NCI-H1930 (cell line): Measurements from ENCODE around the gene LMNA.

Source experiments
- DNase-seq, 2 experiments: peaks; one replicate each; lab custom pipeline; 2025; lab: John Stamatoyannopoulos, UW

Gene LMNA

DNA sequence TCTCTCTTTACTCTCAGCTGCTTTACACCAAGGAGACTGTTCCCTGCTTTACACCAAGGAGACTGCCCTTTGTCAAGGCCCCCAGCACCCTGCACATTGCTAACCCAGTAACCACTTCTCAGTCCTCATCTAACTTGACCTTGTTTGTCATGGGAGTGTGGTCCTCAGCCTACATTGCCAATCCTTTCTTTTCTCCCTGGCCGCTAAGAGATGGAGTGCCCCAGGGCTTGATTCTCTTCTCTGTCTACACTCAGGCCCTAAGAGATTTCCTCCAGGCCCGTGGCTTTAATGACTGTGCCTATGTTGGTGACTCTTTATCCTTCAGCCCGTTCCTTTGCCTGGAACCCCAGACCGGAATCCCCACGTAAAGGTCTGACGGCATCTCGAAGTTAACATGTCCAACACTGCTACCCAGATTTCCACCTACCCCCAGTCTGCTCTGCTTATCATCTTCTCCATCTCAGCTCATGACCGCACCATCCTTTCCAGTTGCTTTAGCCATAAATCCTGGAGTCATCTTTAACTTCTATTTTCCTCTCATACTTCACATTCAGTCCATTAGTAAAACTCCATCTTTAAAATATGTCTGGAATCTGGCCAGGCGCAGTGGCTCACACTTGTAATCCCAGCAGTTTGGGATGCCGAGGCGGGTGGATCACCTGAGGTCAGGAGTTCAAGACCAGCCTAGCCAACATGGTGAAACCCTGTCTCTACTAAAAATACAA is 29.4 kb downstream of the LMNA start:
- DNase-seq: no peak

DNA sequence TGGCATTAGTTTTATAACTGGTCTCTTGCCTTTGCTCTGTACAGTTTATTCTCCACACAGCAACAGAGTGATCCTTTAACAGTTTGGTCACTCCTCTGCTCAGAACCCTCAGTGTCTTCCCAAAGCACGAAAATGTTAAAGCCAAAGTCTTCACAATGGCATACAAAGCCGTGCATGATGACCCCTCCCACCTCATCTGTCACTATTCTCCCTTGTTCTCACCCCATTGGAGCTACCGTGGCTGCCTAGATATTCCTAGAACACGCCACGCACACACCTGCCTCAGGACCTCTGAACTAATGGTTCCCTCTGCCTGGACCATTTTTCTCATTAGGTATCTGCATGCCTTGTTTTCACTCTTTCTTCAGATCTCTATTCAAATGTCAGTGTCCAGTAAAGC is 30.2 kb downstream of the LMNA start:
- no peak for DNase-seq

DNA sequence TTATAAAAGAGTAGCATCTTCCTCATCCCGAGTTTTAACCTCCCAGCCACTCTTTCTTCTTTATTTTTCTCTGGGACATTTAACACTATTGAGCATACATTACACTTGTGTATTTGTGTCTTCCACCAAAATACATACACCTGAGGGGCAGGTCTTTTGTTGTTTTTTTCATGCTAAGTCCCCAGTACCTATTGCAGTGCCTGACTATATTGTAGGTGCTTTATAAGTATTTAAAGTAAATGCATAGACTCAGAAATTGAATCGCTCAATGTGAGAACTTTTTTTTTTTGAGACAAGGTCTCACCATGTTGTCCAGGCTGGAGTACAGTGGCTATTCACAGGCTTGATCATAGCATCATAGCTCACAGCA is 31.1 kb downstream of the LMNA start:
- no peak for DNase-seq

DNA sequence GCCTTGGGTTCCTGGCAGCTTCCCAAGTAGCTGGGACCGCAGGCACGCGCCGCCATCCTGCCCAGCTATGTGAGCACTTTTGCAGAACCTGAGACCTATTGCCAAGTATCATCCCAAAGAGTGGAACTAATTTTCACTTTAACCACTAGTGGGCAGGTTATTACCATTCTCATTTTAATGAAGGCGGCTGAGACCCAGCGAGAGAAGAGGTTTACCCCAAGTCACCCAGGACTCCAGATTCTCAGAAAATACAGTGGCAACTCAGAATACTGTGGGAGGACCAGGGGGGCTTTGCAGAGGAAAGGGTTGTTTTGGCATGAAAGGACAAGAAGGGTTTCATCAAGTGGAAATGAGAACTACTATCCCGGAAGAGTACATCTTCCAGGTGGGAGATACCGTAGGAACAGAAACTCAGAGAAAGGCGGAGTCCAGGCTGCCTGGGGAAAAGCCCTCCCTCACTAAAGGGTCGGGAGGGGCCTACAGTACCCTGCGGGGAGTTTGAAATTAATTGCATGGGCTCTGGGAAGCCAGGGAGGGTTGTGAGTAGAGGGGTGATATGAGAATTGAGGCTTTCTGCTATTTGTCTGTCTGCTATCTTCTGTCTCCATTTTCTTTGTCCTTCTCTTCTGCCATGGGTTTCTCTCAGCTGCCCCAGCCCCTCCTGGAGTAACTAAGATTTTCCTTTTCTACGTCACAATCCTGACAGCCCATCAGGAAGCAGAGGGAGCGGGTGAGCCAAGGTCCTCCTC is 31.7 kb downstream of the LMNA start:
- DNase-seq: peak; percentile 31 to 34

DNA sequence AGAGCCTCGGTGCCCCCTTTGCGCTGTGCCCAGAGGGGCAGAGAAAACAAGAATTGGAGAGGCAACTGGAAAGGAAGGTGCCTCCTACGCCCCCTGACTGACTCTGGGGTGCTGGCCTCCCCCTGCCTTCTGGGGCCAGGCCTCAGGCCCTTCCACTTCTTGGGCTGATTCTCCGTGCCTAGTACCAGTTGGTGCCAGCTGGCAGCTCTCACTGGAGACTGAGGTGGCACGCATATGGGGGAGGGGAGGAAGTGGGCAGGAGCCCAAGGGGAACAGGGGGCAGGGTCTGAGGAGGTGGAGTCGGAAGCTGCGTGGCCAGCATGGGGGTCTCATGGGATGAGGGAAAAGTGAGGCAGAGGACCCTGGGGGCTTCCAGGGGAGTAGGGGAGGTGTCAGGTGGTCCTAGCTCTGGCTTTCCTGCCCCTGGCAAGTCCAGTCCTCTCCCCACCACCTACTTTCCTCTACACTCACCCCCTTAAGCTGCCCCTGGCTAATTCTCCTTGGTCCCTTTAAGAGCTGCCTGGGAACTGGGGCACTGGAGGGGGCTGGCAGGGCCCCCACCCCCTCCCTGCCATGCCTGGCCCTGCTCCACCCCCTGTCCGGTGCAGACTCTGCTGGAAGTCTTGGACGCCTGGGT is 32.4 kb downstream of the LMNA start:
- DNase-seq: no peak

DNA sequence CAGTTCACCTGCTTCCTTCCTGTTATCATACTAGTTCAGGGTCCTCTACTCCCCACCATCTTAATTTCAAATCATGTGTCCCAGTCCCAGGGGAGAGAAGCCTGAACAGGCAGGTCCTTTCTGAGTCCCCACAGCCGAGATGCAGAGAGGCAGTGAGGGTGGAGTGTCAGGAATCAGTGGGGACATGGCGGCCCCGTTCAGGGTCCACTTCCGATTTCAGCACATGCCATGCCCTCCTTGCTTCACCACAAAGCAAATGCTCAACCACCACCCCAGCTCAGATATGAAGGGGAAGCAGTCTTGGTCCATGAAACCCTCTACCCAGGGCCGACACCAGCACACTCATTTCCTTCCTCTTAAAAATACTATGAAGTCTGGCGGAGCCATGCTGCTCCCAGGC is 33.7 kb downstream of the LMNA start:
- no peak for DNase-seq

DNA sequence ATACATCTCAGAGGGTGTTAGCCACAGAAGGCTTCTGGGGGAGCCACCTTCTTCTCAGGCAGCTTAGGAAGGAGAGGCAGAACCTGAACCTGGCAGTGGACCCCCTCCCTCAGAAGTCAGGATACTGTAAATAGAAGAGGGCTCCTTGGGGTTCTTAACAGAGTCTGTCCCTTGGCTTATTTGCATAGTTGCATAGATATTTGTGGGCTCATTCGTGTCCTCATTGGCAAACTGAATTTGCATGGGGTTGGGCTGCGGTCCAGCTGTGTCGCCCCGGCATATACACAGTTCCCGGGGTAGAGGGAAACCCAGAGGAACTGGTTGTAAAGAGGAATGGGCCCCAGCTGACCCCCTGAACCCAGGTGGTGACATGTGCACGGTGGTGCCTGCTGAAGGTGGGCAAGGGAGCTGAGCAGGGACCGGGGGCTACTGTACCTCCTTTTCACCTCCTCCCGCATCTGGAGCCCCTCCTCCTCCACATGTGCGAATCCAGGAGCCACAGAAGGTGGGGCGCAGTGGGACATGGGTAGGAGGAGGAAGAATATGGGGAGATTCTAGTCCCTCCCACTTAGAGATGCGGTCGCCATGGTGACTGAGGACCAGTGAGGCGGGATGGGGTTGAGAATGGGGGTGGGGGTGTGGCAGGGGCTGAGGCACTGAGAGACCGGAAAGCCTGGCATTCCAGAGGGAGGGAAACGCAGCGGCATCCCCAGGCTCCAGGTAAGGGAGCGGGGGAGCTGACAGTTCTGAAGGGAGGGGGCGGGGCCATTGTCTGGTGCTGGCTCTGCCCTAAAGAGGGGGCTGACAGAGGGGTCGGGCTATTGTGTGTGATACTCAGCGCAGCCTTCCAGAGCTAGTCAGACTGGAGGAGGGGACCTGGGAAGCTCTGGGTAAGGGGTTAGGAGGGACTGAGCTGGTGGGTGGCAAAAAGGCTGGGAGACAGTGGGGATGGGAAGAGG is 35.1 kb downstream of the LMNA start:
- DNase-seq: no peak

DNA sequence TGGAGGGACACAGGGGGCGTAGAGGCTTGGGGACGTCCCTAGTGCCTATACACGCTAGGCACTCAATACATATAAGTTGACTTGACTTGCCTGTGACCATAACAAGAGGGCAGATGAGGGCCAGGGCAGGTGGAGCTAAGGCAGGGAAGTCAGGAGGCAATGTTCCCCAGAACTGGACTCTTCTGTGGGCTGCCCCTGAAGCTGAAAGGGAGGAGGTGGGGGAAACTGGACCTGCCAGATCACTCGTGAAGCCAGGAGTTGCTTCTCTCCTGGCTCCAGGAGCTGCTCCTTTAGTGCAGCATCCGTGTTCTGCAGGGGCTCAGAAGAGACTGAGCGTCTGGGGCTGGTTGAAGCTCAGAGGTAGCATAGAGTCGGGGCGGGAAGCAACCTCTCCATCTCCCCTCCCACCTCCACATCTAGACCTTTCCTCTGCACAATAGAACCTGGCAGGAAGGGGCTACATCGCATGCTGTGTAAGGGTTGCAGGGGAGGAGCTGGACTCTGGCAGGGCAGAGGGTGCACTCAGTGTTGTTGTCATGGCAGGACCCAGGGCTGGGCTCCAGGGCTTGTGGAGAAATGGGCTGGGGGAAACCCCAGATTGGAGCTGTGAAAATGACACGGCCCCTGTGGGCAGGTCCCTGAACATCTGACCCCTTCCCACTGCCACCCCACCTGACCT is 36.0 kb downstream of the LMNA start:
- no peak for DNase-seq

DNA sequence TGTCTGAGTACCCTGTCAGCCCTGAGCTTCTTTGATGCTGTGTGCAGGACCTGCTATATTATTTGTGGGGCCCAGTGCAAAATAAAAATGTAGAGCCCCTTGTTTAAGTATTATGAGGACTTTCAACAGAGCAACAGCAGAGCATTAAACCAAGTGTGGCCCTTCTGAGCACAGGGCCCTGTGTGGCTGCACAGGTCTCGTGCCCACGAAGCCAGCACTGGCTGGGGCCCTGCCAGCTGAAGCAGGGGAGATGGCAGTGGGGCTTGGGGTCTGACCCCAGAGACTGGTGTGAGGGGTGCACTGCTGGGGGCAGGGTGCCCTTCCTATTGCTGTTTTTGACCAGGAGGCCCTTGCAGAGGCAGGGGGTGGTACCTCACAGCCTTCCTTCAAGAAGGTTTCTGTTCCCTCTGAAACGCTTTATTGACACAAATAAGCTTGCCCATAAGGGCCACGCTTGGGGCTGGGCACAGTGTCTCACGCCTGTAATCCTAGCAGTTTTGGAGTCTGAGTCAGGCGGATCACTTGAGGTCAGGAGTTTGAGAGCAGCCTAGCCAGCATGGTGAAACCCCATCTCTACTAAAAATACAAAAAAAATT is 36.7 kb downstream of the LMNA start:
- no peak for DNase-seq

DNA sequence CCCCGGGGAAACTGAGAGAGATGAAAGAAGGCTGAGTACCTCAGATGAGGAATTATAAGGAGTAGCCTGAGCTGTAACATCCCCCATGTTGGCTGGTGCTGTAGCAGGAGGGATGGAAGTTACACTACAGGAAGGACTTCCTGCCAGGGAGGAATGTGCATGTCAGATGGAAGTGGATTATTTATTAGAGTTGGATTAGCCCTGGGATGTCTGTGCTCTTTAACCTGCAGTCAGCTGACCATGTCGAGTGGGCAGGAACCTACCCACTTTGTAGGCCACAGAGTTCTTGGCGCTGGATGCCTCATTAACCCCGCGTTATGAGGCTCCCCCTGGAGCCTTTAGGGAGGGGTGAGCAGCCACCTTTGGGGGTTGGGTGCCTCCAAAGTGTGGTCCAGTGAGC is 38.1 kb downstream of the LMNA start:
- no peak for DNase-seq

DNA sequence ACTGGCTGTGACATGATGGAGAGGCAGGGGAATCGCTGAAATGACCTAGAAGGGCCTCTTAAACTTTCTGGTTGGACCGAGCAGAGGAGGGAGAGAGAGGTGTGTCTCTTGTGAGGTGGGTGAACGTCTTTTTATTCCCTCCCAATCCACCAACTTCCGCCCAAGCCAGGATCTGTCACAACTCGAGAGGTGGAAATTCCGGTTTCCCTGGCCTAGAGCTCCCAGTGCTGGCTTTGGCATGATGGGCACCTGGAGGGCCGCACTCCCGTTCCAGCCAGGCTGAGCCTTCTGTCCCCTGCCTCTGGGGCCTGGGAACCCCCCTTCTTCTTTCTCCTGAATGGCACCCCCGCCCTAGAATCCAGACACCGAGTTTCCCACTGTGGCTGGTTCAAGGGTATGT is 38.9 kb downstream of the LMNA start, which contains the start of gene SEMA4A:
TSS of gene SEMA4A (plus strand) at position 224 of the 400 bp plus-strand sequence. CDS start 994 bp downstream, outside the sequence.
- DNase-seq: no peak

DNA sequence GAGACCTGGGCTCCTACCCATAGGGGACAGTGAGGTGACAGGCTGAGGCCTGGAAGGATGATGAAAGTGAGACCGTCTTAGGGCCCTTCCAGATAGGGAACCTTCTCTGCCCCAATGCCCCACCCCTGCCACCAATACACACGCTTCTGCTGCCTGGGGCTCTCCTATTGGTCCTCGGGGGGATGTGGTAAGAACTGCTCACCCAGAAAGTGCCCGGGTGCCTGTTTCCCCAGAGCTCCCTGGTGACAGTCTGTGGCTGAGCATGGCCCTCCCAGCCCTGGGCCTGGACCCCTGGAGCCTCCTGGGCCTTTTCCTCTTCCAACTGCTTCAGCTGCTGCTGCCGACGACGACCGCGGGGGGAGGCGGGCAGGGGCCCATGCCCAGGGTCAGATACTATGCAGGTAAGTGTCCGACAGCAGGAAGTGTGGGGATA is 39.8 kb downstream of the LMNA start:
- no peak for DNase-seq

DNA sequence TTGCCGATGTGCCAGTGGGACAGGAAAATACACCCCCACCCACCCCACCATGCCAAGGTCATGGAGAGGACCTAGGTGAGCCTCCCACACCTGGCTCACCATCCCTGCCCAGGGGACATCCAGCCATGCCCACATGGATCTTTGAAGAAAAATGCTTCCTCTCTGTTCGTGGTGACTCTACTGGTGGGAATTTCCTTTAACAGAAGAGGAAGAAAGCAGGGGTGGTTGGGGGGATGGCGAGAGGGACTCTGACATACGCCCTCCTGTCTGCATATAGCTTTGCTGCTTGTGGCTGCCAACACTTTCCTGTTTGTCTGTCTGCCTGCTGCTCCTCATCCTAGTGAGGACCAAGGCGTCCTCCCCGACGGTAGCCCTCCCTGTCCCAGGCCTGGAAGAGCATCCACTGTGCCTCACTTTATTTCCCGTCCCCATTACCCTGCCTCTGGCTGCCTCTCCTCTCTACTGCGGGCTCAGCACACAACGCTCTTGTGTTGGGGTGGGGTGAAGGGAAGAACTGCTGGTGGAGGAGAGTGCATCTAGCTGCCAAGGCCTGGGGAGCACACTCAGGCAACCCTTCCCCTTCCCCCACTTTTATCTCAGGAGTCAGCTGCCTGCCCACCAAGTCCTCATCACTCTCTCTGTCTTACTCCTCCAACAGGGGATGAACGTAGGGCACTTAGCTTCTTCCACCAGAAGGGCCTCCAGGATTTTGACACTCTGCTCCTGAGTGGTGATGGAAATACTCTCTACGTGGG is 41.4 kb downstream of the LMNA start:
- no peak for DNase-seq

DNA sequence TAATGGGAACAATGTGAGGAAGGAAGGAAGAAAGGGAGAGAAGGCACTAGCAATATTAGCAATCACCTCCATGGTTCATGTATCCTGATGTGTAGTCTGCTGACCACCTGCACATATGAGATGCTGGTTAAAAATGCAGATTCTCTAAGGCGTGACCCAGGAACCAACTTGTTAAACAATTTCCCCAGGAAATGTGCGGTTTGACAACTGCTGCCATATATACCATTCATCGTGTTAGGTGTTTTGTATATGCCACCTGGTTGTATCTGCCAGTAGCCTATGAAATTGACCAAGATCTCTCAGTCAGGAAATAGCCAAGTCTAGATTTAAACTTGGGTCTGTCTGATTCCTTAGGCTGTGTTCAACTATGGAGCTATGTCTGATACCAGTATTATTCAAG is 43.0 kb downstream of the LMNA start:
- DNase-seq: no peak

DNA sequence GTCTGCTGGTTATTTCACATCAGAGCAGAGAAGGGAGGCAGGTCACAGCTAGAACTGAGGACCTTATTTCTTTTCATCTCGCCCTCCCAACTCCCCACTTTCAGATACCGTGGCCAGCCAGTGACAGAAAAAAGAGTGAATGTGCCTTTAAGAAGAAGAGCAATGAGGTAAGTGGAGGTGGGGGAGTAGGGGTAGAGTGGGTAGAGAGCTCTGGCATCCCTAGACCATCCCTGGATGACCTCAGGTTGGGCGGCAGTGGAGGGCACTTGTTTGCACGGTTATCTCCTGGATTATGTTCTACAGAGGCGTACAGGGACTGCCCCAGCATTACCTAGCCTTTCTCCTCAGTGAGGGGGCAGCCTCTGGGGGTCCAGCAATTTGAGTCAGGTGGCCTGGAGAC is 43.5 kb downstream of the LMNA start:
- no peak for DNase-seq

DNA sequence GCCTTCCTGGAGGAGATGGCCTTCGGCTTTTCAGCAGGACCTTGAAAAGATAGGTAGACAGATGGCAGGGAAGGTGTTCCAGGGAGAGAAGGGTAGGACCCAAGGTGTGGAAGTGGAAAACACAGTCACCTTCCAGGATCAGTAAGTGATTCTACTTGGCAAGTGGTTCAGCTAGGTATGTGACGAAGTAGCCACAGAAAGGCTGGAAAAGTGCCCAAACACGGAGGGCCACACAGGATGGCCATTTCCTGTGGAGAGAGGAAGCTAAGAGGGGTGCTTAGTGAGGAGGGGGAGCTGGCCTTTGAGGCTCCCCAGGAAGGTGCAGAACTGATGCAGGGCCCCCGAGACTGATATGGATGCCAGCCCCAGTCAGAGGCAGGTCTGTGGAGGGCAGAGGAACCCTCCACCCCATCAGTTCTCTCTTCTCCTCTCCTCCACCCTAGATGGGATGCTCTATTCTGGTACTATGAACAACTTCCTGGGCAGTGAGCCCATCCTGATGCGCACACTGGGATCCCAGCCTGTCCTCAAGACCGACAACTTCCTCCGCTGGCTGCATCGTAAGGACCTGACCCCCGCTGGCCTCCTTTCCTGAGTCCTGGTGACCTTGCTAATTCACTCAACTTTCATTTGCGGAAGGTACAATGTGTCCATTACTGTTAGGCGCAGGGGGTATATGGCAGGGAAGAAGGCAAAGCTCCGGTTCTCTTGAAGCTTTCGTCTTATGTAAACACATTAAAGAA is 45.7 kb downstream of the LMNA start:
- DNase-seq: no peak

DNA sequence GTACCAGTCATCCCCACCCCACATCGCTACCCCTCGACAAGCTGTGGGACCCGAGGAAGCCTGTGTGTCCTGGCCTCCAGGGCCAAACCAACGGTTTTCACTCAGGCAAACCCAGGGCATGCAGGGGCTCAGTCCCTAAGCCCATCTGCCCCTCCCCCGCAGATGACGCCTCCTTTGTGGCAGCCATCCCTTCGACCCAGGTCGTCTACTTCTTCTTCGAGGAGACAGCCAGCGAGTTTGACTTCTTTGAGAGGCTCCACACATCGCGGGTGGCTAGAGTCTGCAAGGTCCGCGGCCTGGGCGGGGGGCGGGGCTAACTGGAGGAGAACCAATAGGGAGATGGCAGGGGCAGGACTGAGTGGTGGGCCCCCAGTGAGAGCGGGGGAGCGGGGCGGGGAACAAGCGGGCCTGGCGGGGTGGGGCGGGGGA is 46.2 kb downstream of the LMNA start:
- DNase-seq: no peak

DNA sequence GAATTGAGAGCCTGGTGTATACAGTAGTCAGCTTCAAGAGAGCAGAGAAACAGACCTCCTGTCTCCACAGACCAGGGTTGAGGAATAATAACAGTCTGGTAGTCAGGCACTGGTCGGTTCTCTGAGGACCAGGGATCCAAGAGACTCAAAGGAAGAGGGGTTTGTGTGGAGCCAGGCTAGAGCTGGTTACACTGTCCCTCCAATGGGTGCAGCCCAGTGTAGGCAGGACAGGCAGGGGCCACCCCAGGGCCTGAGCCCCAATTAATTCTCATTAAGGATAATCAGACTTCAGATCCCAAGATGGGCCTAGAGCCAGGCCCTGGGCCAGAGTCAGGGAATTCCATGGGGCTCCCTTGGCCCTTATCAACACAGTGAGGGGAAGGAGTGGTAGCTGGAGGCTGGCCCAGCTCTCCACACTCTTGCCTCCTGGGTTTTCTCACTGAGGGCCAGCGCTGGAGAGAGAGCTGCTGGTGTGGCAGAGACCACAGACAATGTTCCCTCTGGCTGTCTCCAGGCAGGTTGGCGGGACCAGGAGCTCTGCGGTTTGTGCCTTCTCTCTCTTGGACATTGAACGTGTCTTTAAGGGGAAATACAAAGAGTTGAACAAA is 48.0 kb downstream of the LMNA start:
- no peak for DNase-seq

DNA sequence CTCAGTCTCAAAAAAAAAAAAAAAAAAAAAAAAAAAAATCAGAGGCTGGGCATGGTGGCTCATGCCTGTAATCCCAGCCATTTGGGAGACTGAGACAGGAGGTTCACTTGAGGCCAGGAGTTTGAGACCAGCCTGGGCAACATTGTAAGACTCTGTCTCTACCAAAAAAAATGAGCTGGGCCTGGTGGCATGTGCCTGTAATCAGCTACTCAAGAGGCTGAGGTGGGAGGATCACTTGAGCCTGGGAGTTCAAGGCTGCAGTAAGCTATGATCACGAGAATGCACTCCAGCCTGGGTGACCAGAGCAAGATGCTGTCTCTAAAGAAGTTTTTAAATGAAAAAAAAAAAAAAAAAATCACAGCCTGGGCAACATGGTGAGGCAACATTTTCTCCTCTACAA is 49.2 kb downstream of the LMNA start:
- DNase-seq: no peak
